Endothelial cell of umbilical vein (primary cell): ENCODE results near the gene OR2AG1. TPM values are rescaled to one million over a fixed set of nuclear protein-coding genes. Genes with fewer than 3 reads are reported as not detected.

ENCODE experiments used
- BruUV-seq: library from RNA; stranded (reverse); fragments of 400-500 nt; replicated peaks from 2 replicates; lab custom pipeline; 2021; lab: Mats Ljungman, UMichigan
- CTCF ChIA-PET: fragments of 300-600, 350-600 bp; sonication (Branson Sonifier 250); formaldehyde crosslinking; loops from one replicate; lab custom pipeline; 2021; ENCODE audit warnings: antibody characterized with exemption, inconsistent platforms; lab: Charles Lee
- POLR2A ChIA-PET: fragments of 300-600, 350-600 bp; sonication (Branson Sonifier 250); formaldehyde crosslinking; loops from one replicate; lab custom pipeline; 2021; ENCODE audit warnings: antibody characterized with exemption, inconsistent platforms; lab: Charles Lee
- DNase-seq: peaks from one replicate; pipeline ENCODE4 v3.0.0-alpha.2; 2011; ENCODE audit warnings: low read depth, low spot score
- FAIRE-seq: peaks from 2 replicates; lab custom pipeline; 2011; peaks lifted over from hg19 to GRCh38; lab: Jason Lieb, UNC
- H2AFZ ChIP-seq: 2 replicates; pipeline ENCODE4 v1.6.0; 2012; ENCODE audit warnings: low read depth, low read length, control low read depth, inconsistent platforms
- H3K27ac ChIP-seq: 2 replicates; pipeline ENCODE4 v1.5.1; 2011; ENCODE audit warnings: low read depth, mild to moderate bottlenecking, control low read depth, low read length, moderate library complexity; ENCODE audit not compliant: insufficient read depth
- H3K27me3 ChIP-seq, 2 experiments: 2 replicates each; pipeline versions ENCODE4 v1.6.0 to v1.6.1; 2011; ENCODE audit warnings: low read length in 2 of 2, mixed read lengths in 1 of 2; ENCODE audit not compliant: control insufficient read depth in 2 of 2, insufficient read depth in 2 of 2
- H3K36me3 ChIP-seq, 2 experiments: 2 replicates in 1 of 2; 3 replicates in 1 of 2; pipeline ENCODE4 v1.5.1; 2011; ENCODE audit warnings: low read length in 2 of 2, mild to moderate bottlenecking in 1 of 2, moderate library complexity in 1 of 2; ENCODE audit not compliant: control insufficient read depth in 2 of 2, insufficient read depth in 2 of 2; ENCODE audit errors: extremely low read depth in 1 of 2
- H3K4me1 ChIP-seq: 3 replicates; pipeline ENCODE4 v1.5.1; 2011; ENCODE audit warnings: mild to moderate bottlenecking, low read length; ENCODE audit not compliant: control insufficient read depth, insufficient read depth; ENCODE audit errors: extremely low read depth
- H3K4me2 ChIP-seq: 2 replicates; pipeline ENCODE4 v1.6.1; 2011; ENCODE audit warnings: low read length, control low read depth, mixed read lengths; ENCODE audit not compliant: insufficient read depth
- H3K4me3 ChIP-seq, 3 experiments: fragments of 200-600 bp in 1 of 3; sonication (generic), shearing (Covaris generic) in 1 of 3; replicated peaks in 1 of 3; 2 replicates each; pipeline ENCODE4 v1.5.1; 2011 to 2016; ENCODE audit warnings: control low read depth in 3 of 3, low read length in 3 of 3, mild to moderate bottlenecking in 2 of 3, inconsistent platforms in 1 of 3, low read depth in 1 of 3, moderate library complexity in 1 of 3; ENCODE audit not compliant: insufficient read depth in 1 of 3
- H3K79me2 ChIP-seq: 2 replicates; pipeline ENCODE4 v1.6.0; 2012; ENCODE audit warnings: low read length, inconsistent platforms; ENCODE audit not compliant: control insufficient read depth, insufficient read depth
- H3K9ac ChIP-seq: replicated peaks from 2 replicates; pipeline ENCODE3; 2011; ENCODE audit warnings: low read length, control low read depth; ENCODE audit not compliant: insufficient read depth; ENCODE audit errors: extremely low read depth
- H3K9me1 ChIP-seq: replicated peaks from 3 replicates; pipeline ENCODE4 v1.6.0; 2011; ENCODE audit warnings: mild to moderate bottlenecking, low read length; ENCODE audit not compliant: control insufficient read depth, insufficient read depth; ENCODE audit errors: extremely low read depth
- H3K9me3 ChIP-seq: replicated peaks from 2 replicates; pipeline ENCODE4 v1.5.1; 2012; ENCODE audit warnings: low read length, inconsistent platforms; ENCODE audit not compliant: control insufficient read depth, insufficient read depth
- H4K20me1 ChIP-seq: replicated peaks from 2 replicates; pipeline ENCODE3; 2011; ENCODE audit warnings: mild to moderate bottlenecking, low read length; ENCODE audit not compliant: control insufficient read depth, insufficient read depth; ENCODE audit errors: extremely low read depth
- CTCF ChIP-seq, 2 donors: IDR thresholded peaks; 1 replicate in 1 of 2; 2 replicates in 1 of 2; pipeline ENCODE4 v1.5.1; 2011; ENCODE audit warnings: low read length in 2 of 2, mild to moderate bottlenecking in 2 of 2, moderate library complexity in 2 of 2, control low read depth in 1 of 2, inconsistent platforms in 1 of 2, low read depth in 1 of 2; ENCODE audit not compliant: insufficient read depth in 1 of 2; ENCODE audit errors: extremely low read depth in 1 of 2
- EZH2 ChIP-seq: IDR thresholded peaks from 2 replicates; pipeline ENCODE4 v1.6.1; 2012; ENCODE audit warnings: borderline replicate concordance, low read depth, mild to moderate bottlenecking, moderate library complexity, low read length, inconsistent platforms; ENCODE audit not compliant: severe bottlenecking
- FOS ChIP-seq: IDR thresholded peaks from 2 replicates; pipeline ENCODE4 v1.6.1; 2011; ENCODE audit warnings: mild to moderate bottlenecking, low read length, moderate library complexity, borderline replicate concordance; ENCODE audit not compliant: insufficient read depth
- JUN ChIP-seq: IDR thresholded peaks from 2 replicates; pipeline ENCODE4 v1.6.1; 2011; ENCODE audit warnings: borderline replicate concordance, low read depth; ENCODE audit not compliant: insufficient read length, insufficient read depth
- MAX ChIP-seq: IDR thresholded peaks from 2 replicates; pipeline ENCODE4 v1.6.1; 2011; ENCODE audit not compliant: insufficient read depth, insufficient read length
- MYC ChIP-seq: IDR thresholded peaks from one replicate; pipeline ENCODE4 v1.6.1; 2011; ENCODE audit warnings: mild to moderate bottlenecking, low read depth, low read length
- dilution Hi-C: fragments of 300-500 bp; cut with MboI; formaldehyde crosslinking; loops from one replicate; pipeline ENCODE4 v1.15.0; 2019; ENCODE audit warnings: low sequenced_read_pairs; ENCODE audit not compliant: extremely low pct_ligation_motif_present
- intact Hi-C: fragments of 100-400 bp; cut with micrococcal nuclease; formaldehyde crosslinking; loops from one replicate; pipeline ENCODE4 v1.10.0; 2022
- polyA plus RNA-seq, 4 experiments: library from polyadenylated mRNA; depleted of rRNA in 3 of 4; stranded (reverse) in 3 of 4; unstranded in 1 of 4; fragments of >200 nt; gene quantifications; 2 replicates each; pipeline versions ENCODE4 v1.2.1 to v1.2.3, GENCODE V29; 2011 to 2012; ENCODE audit warnings: missing spikeins in 1 of 4
- total RNA-seq: library from RNA; stranded (reverse); gene quantifications from 2 replicates; pipeline ENCODE4 v1.2.3, GENCODE V29; 2021

The OR2AG1 gene
- total and polyA plus RNA-seq, 2 donors (not counting 3 experiments of a cell fraction or from before 2014, with no cell fraction given) = not detected

- no peak overlapping the region for H2AFZ ChIP-seq
- intact Hi-C loops = loop anchor here (5.0 kb wide), 1 partner anchor 32 kb away; no protein-coding TSS in a partner anchor
- H3K4me2 ChIP-seq = no peak overlapping the region
- no peak overlapping the region for H3K27ac ChIP-seq
- no peaks in the 10 kb centered on the region for H4K20me1 ChIP-seq
- CTCF ChIA-PET = interaction anchor here (0.9 to 17.3 kb wide), 2 partner anchors 12 to 19 kb away, joined by 3 to 391 read pairs; no protein-coding TSS in a partner anchor
- no TSS peak for BruUV-seq
- POLR2A ChIA-PET = interaction anchor here (0.8 kb wide), 1 partner anchor 13 kb away, joined by 3 read pairs; no protein-coding TSS in a partner anchor
- no peaks in the 10 kb centered on the region for H3K36me3 ChIP-seq
- H3K9me3 ChIP-seq = no peaks in the 10 kb centered on the region
- H3K9ac ChIP-seq = no peak overlapping the region
- dilution Hi-C loops = no loop called here
- H3K4me1 ChIP-seq = peaks cover 12% of the 10 kb centered on the region
- H3K9me1 ChIP-seq = no peaks in the 10 kb centered on the region
- H3K27me3 ChIP-seq = peaks cover 0 to 3% of the 10 kb centered on the region in 2 experiments
- DNase-seq = no peak
- no peak for FAIRE-seq
- H3K4me3 ChIP-seq = no peak overlapping the region
- no peaks in the 10 kb centered on the region for H3K79me2 ChIP-seq
- no peak for TF ChIP-seq MAX
- TF ChIP-seq EZH2 = no peak
- no peak for TF ChIP-seq MYC
- no peak for TF ChIP-seq CTCF (IDR thresholded peaks at IDR 0.05; ENCODE audit: extremely low read depth in 1 of 2, insufficient read depth in 1 of 2, low read depth in 1 of 2, low read length in 2 of 2)
Observed at GRCh38 chr11:6734616-6735015, 48.2 kb upstream of the OR2AG1 start.

GRCh38 chr11:6735306-6735705 is 47.5 kb upstream of the OR2AG1 start:
- intact Hi-C loops = loop anchor here (5.0 kb wide), 1 partner anchor 33 kb away; no protein-coding TSS in a partner anchor
- Histone ChIP-seq H3K27ac (peak overlapping the region; percentile 3), H3K9ac (no peak overlapping the region), H3K4me1 (peaks cover 12% of the 10 kb centered on the region), H3K9me3 (no peaks in the 10 kb centered on the region), H3K27me3 (peaks cover 0 to 3% of the 10 kb centered on the region in 2 experiments), H3K36me3 (no peaks in the 10 kb centered on the region), H3K4me2 (peak overlapping the region; percentile 12), H3K4me3 (no peak overlapping the region), H2AFZ (peak overlapping the region; percentile 21), H4K20me1 (no peaks in the 10 kb centered on the region), H3K9me1 (no peaks in the 10 kb centered on the region), H3K79me2 (no peaks in the 10 kb centered on the region)
- CTCF ChIA-PET = interaction anchor here (0.9 to 17.3 kb wide), 5 partner anchors 11 to 32 kb away, joined by 3 to 391 read pairs (median 8); no protein-coding TSS in a partner anchor
- POLR2A ChIA-PET = interaction anchor here (0.8 kb wide), 1 partner anchor 12 kb away, joined by 3 read pairs; no protein-coding TSS in a partner anchor
- FAIRE-seq (peak; percentile 58), DNase-seq (peak; percentile 56)
- no TSS peak for BruUV-seq
- dilution Hi-C loops = no loop called here
- peak; percentile 38 for TF ChIP-seq JUN
- no peak for TF ChIP-seq MYC
- no peak for TF ChIP-seq MAX
- TF ChIP-seq FOS = peak; percentile 71
